Measurements from ENCODE around the gene KCNQ1.

DNA sequence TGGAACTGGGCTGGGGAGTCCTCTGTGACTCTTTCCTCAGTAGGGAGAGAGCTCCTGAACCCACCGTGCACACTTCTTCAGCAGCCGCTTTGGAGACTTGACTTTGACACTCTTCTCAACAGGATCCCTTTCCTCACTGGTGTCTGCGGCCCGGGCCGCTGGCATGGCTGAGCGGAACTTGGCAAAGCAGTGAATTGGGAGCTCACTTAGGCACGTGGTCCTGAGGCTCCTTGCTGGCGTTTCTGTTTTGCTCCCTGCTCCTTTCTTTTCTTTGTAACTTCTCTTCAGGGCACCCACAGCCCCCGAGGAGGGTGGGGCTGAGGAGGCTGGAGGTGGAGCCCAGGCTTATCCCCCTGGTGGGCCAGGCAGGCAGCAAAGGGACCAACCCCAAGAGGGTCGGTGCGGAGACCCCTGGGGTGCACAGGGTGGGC lies 263.4 kb downstream of the KCNQ1 start:
- TF ChIP-seq EZH2 (IDR thresholded peaks at IDR 0.05; ENCODE audit: insufficient read depth, poor library complexity, severe bottlenecking) = no peak
- TF ChIP-seq EZH2phosphoT487 (IDR thresholded peaks at IDR 0.05; ENCODE audit: insufficient read depth, low read depth) = no peak
